ENCODE results near the gene NTM.

Gene NTM

GRCh38 chr11:131653260-131653659 lies 282.8 kb downstream of the NTM start:
- DNase-seq: no peak

- DNase-seq: no peak
Measured at GRCh38 chr11:131654849-131655248, 284.4 kb downstream of the NTM start.

DNA sequence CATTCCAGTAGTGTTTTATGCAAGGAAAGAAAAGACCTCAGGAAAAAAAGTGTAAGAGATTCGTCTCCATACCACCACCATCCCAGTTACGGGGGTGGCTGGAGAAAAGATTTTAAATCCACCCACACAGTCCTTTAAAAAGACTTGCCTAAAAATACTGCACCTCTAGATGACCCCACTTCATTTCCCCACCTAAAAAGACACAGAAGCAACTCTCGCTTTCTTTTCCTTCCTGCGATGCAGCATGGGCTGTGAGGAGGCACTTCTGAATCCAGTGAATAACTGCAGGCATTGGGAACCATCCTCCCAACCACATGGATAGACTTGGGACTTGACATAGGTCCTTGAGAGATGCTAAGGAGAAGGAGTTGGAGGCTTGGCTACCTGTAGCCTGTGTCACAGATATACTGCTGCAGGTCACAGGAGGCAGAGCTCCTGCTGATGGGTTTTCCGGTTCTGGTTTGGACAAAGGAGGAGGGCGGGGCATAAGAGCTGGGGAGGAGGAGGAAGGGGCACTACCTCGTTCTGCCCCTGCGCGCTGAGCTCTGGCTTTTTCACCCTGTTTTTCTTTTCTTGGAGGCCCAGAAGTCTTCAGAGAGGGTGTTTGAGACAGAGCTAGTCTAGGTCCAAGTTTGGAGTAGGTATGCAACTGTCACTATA lies 285.9 kb downstream of the NTM start:
- DNase-seq: no peak

- no peak for DNase-seq
Measured at GRCh38 chr11:131656839-131657211, 286.4 kb downstream of the NTM start.

DNA sequence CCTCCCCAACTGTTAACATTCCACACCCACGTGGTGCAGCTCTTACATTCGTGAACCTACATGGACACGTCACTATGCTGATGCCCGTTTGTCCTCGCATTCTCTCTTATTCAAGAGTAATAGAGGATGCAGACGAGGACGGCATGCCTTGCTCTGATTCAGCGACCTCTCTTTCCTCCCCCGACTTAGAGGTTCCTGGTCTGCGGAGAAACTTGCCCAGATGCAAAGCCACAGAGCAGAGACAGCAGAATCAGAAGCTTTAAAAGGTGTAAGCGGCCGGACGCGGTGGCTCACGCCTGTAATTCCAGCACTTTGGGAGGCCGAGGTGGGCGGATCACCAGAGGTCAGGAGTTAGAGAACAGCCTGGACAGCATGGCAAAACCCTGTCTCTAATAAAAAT lies 288.0 kb downstream of the NTM start:
- no peak for DNase-seq

DNA sequence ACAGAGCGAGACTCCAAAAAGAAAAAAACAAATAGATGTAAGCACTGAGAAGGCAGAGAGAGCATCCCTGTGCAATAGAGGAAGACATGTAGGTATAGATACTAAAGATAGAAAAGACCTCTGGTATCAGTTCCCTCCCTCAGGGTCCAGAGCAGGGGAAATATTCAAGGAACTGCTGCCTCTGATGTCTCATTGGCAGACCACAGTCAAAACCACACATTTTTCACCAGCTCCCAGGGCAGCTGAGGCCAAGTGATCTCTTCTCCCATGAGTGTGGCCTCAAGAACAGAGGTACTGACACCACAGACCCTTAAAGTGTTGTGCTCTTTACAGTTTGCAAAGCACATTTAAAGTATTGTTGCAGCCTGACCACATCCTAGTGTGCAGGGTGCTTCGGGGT lies 288.5 kb downstream of the NTM start:
- no peak for DNase-seq

DNA sequence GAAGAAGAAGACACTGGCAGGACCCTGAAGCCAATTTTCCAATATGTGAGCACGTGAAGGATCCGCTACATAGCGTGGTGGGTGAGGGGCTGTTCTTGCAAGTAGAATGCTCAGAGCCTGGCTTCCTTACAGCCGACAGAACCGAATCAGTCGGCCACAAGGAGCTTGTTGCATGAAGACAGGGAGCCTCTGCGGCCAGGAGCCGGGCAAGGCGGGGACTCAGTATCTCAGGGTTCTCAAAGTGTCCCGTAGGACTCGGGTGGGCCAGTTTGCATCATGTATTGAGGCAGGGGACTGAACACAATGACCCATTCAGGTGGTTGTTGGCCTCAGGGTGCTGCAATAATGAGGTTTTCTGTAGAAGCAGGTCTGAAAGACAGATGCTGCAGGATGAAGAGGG lies 289.5 kb downstream of the NTM start:
- DNase-seq: no peak

GRCh38 chr11:131661132-131661531 lies 290.7 kb downstream of the NTM start:
- no peak for DNase-seq

GRCh38 chr11:131662317-131662972 lies 292.0 kb downstream of the NTM start:
- no peak for DNase-seq

DNA sequence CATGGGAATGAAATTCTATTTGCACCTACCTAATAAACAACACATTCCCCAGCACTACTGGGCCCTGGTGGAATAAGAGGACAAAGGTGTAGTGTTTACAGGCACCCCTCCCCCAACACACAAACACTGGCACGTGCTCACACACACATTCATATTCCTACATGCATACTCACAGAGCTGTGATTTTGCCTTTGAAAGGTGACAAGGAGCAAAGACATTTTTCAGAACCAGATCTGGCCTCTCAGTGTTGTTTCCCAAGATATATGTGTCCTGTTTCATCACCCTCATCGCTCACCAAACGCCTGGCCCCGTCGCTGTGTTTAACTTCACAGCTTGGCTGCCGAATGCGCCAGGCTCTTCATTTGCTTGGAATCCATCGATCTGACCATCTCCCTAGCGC lies 292.6 kb downstream of the NTM start:
- DNase-seq: no peak

GRCh38 chr11:131663405-131664200 lies 293.2 kb downstream of the NTM start:
- DNase-seq: no peak

- no peak for DNase-seq
Measured at GRCh38 chr11:131664293-131664692, 293.9 kb downstream of the NTM start.

DNA sequence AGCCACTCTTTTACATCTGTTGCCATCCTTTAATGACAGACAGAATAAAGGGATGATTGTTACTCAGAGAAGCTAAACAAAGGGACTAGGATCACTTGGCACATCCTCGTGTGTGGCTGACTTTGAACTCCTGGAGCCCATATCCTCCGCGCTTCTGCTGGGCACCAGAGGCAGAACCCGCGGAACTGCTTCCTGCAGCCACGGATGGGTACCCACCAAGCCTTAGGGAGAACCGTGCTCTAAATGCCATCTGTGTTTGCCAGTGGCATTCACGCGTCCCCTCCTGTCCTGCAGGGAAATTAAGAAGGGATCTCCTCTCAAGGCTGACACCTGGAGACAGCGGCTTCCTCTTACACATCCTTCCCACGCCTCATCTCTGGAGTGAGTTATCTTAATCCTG lies 294.4 kb downstream of the NTM start:
- DNase-seq: no peak

DNA sequence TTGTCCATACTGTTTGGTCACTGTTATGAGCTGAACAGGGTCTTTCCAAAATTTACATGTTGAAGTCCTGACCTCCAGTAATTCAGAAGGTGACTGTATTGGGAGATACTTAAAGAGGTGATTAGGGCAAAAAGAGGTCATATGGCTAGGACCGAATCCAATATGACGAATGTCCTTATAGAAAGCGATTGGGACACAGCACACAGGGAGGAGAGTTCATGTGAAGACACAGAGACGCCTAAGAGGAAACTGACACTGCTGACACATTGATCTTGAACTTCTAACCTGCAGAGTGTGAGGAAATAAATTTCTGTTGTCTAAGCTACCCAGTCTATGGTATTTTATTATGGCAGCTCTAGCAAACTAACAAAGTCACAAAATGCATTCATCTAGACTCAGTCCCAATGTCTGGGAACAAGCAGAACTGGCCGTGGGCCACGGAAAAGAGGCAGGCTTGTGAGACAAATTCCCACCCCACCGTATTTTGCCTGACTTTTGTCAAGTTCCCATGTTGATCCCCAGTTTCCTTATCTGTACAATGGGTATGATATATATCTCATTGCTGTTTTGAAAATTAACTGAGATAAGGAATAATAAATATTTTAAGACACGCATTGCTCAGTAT lies 295.0 kb downstream of the NTM start:
- no peak for DNase-seq

DNA sequence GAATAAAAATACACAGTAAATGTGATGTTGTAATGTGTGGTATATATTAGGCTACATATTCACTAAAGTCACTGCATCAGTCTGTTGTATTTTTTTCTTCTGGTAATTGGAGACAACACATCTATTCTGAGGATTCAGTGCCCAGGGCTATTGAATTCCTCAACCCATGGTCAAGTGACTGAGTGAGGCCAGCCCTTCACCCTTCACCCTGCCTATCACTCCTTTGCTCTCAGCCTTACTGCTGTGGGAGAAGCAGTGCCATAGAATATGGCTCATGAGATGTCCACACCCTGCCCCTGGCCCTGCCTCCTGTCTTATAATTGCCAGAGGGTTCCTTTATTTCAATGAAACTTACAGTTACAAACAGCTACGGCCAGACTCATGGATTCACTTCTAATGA lies 295.6 kb downstream of the NTM start:
- DNase-seq: no peak

- no peak for DNase-seq
Measured at GRCh38 chr11:131666617-131667016, 296.2 kb downstream of the NTM start.

- no peak for DNase-seq
Measured at GRCh38 chr11:131667566-131667965, 297.2 kb downstream of the NTM start.

GRCh38 chr11:131668500-131669400 lies 298.3 kb downstream of the NTM start:
- DNase-seq: peak in 1 of 2 experiments; percentile 29

- no peak for DNase-seq
Measured at GRCh38 chr11:131669401-131669780, 299.0 kb downstream of the NTM start.

DNA sequence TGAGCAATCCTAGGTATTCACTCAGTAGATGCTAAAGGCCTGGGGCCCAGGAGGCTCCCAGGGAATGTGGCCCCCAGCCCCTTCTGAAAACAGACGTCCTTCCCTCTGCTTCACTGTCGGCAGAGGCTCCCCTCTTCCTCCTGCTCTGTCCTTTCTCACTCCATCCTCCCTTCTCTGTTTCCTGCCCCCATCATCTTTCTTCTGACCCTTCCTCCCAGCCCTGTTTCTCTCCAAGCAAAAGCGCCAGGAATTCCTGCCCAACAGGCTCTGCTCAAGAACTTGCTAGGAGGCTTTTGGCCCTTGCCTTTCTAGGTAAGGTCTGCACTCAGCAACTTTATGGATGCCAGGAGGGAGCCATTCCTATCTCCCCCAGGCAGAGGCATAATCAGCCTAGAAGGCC lies 300.5 kb downstream of the NTM start:
- DNase-seq: no peak

DNA sequence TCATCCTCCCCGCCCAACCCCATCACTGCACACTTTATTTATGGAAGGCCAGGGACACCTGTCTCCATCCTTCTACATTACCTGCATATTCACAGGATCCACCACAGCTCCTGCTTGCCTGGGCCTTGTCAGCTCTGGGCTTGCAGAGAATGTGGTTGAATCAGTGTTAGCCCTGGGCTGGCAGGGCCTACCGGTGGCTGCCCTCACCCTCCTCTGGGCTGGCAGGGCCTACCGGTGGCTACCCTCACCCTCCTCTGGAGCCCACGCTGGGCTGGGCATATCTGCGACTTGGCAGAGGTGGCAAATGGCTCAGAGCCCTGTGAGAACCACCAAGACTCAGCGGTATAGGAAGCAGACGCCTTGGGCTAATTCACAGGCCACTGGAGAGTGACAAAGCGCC lies 300.9 kb downstream of the NTM start:
- DNase-seq: no peak

DNA sequence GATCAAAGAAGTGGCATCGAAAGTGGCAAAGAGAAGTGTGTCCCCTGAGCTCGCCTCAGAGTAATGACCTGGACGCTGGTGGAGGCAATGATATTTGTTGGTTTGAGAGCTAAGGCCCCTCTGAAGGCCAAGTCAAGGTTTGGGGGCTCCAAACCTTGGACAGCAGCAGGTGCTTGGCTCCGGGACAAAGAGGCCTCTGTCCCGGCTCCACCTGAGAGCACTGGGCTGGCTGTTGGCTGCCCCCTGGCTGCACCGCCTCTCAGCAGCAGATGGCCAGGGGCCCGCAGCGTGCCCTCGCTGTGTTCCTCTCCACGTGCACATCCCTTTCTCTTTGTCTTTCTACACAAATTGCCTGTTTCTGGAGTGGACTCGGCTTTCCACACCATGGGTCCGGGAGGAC lies 301.3 kb downstream of the NTM start:
- DNase-seq: no peak

DNA sequence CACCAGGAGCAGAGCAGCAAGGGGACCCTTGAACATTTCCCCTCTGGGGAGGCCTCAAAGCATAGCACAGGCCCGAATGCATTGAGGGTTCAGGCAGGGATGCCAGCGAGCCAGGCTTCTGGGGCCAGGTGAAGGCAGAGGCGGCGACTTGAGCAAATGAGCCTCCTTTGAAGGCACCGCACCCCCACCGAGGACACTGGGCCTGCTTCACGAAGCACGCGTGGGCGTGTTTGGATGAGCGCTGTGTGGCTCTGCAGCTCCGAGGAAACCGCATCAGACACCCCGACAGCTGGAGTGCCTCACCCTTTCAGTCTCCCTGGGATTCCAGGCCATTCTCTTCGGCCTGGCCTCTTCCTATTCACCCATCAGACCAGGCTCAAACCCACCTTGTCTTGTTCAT lies 301.8 kb downstream of the NTM start:
- DNase-seq: no peak

All from stimulated activated CD4-positive, alpha-beta T cell treated with anti-CD3 and anti-CD28 coated beads, Interleukin-4, amount 100 ng/mL, for 4 hours (primary cell).